SU-DHL-6 (cell line): ENCODE data around the gene NOS1AP.

ENCODE experiments used
- CTCF ChIP-seq: fragments of 200-600 bp; sonication (generic); IDR thresholded peaks from one replicate; pipeline ENCODE4 v1.5.1; 2017; ENCODE audit warnings: antibody characterized with exemption, mild to moderate bottlenecking, low read length, moderate library complexity; ENCODE audit not compliant: insufficient read depth, poor library complexity, severe bottlenecking
- EZH2phosphoT487 ChIP-seq: fragments of 200-600 bp; sonication (generic), shearing (Covaris generic); conservative IDR thresholded peaks from 2 replicates; pipeline ENCODE4 v1.6.1; 2018; ENCODE audit warnings: mild to moderate bottlenecking, antibody characterized with exemption, low read length, moderate library complexity, mixed read lengths

DNA sequence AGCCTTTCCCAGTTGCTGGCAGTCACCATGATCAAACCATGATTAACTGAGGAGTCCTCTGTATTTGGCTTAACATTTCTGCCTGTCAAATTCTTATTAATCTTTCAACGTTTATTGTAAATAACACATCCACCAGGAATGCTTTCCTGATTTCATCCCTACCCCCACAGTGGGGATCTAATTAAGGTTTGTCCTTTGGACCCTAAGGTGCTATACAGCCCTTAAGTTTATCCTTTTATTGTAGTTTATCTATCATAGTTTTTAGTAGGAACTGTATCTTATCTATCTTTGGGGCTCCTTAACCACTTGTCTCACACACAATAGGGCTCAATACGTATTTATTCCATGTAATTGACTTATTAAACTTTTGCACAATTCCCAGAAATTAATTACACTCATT lies 246.2 kb downstream of the NOS1AP start:
- TF ChIP-seq CTCF (no peak), EZH2phosphoT487 (no peak)
